GM19463 (cell line): ENCODE results near the gene DOCK11.
"Not testable (repeated sequence)": the region's sequence is repeated elsewhere in the genome, so short reads cannot be mapped to it uniquely, and the experiment has no call there.

ENCODE experiments used
- ATAC-seq: cut with Tn5 transposase; IDR thresholded peaks from one replicate; pipeline ENCODE4 v1.9.1; 2021; ENCODE audit warnings: mild to moderate bottlenecking, moderate library complexity; ENCODE audit not compliant: unreplicated experiment

Gene DOCK11

DNA sequence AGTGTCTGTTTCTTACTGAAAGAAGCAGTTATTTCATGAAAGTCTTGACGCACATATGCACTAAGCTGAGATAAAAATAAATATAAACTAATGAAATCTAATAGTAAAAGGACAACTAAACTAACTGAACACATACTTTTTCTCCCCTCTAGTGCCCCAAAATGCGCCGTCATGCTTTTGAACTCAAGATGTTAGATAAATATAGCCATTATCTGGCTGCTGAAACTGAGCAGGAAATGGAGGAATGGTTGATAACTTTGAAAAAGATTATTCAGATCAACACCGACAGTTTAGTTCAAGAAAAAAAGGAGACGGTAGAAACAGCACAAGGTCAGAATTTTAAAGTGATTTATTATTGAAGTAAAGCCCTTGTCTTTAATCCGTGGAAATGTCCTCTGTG is 70.2 kb downstream of the DOCK11 start:
- ATAC-seq = no peak

- ATAC-seq = no peak
These were observed 70.7 kb downstream of the DOCK11 start for GRCh38 chrX:118566359-118566758.

DNA sequence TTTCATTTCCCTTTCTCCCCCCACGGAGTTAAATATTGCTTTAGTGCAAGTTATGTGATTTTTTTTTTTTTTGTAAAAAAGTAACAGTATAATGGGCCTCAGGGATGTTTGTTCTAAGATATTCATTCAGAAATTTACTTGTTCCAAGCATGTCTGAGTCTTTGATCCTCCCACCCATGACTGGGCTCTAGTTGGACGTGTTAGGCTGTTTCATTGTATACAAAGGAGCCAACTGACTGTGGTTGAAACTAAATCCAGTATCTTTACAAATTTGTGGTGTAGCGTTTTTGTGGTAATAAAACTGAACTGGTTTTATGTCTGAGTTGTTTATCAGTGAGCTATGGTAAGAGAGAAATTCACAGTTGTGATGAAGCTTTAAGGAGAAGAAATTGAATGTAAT is 74.1 kb downstream of the DOCK11 start:
- no peak for ATAC-seq

DNA sequence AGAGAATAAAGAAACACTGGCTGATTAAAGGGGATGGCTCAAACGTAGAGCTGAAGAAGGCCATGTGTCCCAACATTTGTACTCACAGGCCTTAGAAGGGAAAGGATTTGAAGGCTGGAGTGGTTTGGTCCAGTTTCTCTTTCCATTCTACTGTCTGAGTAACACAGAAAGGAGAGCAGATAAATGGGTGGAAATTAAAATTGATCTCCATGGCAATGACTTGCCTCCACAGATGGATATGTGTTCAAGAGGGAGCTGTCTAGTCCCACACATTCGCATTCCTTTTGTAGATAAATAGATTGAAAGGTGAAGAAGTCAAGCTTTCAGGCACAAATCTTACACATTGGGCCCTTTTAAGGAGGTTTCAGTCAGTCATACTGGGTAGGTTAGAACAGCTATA is 74.6 kb downstream of the DOCK11 start:
- no peak for ATAC-seq

DNA sequence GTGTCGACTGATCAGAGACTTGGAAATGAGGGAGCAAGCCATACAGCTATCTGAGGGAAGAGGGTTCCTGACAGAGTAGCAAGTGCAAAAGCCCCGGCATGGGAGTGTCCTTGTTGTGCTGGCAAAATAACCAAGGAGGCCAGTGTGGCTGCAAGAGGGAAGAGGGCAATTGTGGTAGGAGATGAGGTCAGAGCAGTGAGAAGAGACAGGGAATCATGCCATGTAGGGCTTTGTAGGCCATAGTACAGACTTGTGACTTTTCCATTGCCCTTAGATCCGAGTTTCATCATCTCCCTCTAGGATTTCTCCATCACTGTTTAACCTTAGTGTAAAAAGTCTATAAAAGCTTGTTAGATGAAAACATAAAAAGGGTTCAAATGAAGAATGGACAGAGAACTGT is 76.2 kb downstream of the DOCK11 start:
- ATAC-seq = no peak

DNA sequence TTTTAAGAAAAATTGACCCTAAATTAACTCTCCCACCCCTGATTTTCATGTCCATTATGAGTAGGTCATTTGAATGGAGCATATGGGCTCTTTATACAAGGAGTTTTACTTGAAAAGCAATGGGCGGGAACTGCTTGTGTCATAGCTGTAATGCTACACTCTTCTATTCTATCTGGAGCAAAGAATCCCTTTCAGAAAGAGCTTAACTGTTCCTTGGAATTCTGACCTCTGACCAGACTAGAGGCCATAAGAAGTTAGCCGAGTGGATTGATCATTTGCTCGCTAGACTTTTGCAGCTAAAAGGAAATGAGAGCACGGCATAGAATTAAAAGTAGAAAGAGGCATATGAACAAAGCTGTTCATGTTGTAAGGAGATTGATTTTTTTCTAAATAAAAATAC is 79.1 kb downstream of the DOCK11 start:
- ATAC-seq = no peak

- no peak for ATAC-seq
These were observed 81.4 kb downstream of the DOCK11 start for GRCh38 chrX:118577041-118577440.

GRCh38 chrX:118579417-118579816 is 83.8 kb downstream of the DOCK11 start:
- ATAC-seq = no peak

DNA sequence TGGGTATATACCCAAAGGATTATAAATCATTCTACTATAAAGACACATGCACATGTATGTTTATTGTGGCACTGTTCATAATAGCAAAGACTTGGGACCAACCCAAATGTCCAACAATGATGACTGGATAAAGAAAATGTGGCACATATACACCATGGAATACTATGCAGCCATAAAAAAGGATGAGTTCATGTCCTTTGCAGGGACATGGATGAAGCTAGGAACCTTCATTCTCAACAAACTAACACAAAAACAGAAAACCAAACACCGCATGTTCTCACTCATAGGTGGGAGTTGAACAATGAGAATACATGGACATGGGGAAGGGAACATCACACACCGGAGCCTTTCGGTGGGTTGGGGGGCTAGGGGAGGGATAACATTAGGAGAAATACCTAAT is 87.3 kb downstream of the DOCK11 start:
- ATAC-seq = not testable (repeated sequence)

GRCh38 chrX:118583781-118584180 is 88.2 kb downstream of the DOCK11 start:
- no peak for ATAC-seq

DNA sequence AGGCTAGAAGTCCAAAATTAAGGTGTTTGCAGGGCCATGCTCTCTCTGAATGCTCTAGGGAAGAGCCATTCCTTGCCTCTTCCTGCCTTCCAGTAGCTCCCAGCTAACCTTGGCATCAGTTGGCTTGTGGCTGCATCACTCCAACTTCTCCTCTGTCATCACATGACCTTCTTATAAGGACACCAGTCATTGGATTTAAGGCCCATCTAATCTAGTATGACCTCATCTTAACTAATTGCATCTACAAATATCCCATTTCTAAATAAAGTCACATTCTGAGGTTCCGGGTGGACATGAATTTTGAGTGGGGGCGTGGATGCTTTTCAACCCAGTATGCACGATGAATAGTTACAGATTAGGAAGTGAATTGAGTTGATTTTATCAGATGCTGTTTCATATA is 89.7 kb downstream of the DOCK11 start:
- ATAC-seq = no peak

DNA sequence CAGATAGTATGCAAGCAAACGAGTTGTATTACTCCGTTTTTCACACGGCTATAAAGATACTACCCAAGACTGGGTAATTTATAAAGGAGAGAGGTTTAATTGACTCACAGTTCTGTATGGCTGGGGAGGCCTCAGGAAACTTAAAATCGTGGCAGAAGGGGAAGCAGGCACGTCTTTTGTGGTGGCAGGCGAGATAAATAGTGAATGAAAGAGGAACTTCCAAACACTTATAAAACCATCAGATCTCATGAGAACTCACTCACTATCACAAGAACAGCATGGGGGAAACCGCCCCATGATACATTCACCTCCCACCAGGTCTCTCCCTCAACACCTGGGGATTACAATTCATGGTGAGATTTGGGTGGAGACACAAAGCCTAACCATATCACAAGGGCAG is 90.6 kb downstream of the DOCK11 start:
- not testable (repeated sequence) for ATAC-seq

DNA sequence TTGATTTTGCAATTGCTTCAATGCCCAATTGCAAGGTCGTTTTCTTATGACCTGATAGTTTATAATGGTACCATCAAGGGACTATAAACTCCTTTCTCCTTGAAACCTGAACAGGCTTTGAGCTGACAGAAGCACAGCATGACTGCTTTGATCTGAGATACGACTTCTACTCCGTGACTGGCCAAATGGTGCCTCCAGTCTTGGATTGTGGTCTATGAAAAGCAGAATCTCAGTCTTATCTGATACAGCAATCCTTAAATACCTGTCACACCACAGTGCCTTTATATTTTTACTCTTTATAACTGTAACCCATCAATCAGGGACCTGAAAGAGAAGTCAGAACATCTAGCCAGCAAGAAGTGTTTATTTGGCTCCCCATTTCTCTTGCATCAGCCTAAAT is 93.1 kb downstream of the DOCK11 start:
- no peak for ATAC-seq

- no peak for ATAC-seq
These were observed 93.6 kb downstream of the DOCK11 start for GRCh38 chrX:118589227-118589626.

GRCh38 chrX:118593407-118593806 is 97.8 kb downstream of the DOCK11 start:
- ATAC-seq = no peak

GRCh38 chrX:118594697-118595420 is 99.2 kb downstream of the DOCK11 start:
- no peak for ATAC-seq

GRCh38 chrX:118595501-118596042 is 100.0 kb downstream of the DOCK11 start:
- no peak for ATAC-seq

DNA sequence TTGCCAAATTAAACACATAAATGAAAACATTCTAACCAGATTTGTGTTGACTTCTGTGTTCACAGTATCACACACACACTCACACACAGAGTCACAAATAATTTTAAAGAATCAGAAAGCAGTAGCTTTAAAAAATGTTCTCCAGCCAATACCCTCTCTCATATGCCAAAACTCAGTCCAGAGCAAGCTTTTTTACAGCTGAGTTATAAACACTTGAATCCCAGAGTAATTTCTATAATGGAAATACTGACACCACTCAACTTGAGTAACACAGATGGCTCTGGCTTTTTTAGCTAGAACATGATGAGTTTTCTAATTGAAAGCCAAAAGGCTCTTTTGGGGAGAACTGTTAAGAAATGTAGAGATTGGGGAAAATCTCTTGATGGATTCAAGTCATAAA is 100.8 kb downstream of the DOCK11 start:
- ATAC-seq = no peak

- no peak for ATAC-seq
These were observed 108.4 kb downstream of the DOCK11 start for GRCh38 chrX:118603981-118604380.

DNA sequence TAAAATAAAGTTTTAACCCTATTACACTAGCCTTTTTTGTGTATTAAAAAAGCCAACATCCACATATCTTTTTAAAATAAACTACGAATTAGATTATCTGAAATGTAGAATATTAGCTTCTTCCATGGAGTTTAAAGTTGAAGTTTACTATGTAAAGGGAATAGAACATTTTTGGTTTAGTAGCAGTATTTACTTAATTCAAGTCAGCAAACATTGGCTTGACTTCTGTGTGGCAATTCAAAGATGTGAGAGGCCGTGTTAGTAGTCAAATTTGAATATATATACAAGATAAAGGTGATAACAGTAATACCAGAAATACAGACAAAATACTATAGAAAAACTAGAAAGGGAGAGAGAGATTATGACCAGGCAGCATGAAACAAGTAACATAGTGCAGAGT is 116.7 kb downstream of the DOCK11 start:
- ATAC-seq = no peak

DNA sequence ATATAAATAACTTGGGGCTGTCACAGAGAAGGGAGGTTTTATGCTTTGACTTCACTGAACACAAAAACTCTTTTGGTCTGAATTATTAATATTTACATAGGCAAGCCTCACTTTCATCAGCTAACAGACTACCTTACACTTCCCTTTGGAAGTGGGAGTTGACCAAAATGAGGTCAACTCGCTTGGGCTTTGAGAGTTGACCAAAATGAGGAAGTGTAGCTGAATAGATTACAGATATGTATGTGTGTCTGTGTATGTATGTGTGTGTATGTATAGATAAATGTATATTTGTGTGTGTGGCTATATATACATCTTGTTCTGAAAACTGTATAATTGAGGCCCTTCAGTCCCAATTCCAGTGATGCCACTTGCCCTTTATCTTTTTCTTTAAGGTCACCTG is 118.5 kb downstream of the DOCK11 start:
- ATAC-seq = no peak

DNA sequence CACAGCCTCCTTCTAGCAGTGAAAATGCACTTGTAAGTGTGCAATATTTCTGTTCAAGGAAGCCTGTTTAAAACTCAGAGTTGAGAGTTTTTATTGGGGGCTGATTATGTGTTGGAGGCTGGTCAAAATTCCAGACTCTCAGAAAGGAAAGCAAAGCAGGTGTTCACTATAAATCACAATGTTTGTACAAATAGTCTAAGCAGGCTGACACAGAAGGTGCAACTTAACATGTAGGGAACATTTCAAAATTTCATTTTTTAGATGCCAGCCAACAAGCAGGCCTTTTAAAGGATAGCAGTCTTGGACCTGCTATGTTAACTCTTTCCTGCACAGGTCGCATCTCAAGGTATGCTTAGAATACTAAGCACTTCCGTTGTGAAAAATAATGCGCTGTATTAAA is 119.5 kb downstream of the DOCK11 start:
- no peak for ATAC-seq
